GM18868 (cell line): ENCODE results near the gene TREM1.

ENCODE experiments used
- ATAC-seq: cut with Tn5 transposase; IDR thresholded peaks from one replicate; pipeline ENCODE4 v1.9.1; 2021; ENCODE audit warnings: mild to moderate bottlenecking, moderate library complexity; ENCODE audit not compliant: unreplicated experiment

The TREM1 gene

DNA sequence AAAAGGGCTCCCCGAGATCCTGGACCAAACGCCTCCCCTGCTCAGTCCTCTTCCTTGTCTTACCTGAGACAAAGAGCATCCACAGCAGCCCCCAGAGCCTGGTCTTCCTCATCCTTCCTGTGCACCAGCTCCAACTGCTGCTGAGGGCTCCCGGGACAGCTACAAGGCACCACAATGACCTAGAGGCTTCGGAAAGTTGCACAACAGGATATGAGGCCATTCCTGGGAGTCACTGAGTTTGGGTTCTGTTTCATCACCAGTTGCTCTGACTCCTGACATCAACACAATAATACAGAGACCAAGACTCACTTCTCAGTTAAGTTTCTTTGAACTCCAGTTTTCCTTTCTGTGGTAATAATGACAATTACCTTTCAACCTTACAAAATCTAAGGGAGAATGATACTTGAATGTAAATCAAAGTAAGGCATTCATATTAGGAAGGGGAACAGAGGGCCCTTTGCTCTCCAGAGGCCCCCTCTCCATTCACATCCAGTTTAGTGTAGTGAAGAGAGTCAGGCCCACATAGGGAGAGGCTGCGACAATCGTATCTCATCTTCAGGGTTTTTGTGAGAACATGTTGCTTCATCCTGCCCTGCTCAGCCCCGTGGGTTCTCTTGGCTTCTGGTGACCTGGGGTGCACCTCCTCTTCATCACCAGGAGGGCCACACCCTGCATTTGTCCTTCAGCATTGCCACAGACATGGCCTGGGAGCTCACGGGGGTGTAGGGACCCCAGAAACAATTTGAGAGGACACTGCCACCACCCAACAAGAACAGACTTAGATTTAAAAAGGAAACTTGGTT is at the start of gene TREM1:
TSS of gene TREM1 (minus strand) at position 139 of the 803 bp plus-strand sequence. CDS start at position 112, 27 bp downstream.
- no peak for ATAC-seq

DNA sequence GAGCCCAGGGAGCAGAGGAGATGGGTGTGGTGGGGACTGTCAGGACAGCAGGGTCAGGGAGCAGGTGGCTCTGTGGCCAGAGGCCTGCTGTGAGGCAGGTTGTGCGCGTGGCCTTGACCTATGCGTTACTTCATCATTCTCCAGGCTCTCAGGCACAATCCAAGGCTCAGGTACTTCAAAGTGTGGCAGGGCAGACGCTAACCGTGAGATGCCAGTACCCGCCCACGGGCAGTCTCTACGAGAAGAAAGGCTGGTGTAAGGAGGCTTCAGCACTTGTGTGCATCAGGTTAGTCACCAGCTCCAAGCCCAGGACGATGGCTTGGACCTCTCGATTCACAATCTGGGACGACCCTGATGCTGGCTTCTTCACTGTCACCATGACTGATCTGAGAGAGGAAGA is 49.5 kb upstream of the TREM1 start:
- ATAC-seq, result no peak

DNA sequence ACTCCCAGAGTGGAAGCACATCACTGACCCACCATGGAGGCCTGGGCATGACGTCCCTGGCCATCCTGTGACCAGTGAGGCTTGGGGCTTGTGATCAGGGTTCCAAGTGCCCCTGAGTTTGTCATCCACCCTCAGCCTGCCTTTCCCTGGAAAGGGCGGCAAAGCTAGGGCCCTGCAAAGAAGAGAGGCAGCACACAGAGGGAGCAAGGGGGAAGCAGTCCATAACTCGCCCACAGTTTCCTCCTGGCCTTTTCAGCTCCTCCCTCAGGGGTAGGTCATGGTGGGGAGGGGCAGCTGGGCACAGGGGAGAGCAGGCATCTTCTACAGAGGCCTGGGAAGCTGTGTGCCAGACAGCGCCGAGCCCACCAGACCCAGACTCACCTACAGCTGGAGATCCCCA is 48.8 kb upstream of the TREM1 start, which contains the start of gene NCR2:
TSS of gene NCR2 (plus strand) at position 313 of the 400 bp plus-strand sequence. CDS start 269 bp downstream, outside the sequence.
- ATAC-seq, result no peak

DNA sequence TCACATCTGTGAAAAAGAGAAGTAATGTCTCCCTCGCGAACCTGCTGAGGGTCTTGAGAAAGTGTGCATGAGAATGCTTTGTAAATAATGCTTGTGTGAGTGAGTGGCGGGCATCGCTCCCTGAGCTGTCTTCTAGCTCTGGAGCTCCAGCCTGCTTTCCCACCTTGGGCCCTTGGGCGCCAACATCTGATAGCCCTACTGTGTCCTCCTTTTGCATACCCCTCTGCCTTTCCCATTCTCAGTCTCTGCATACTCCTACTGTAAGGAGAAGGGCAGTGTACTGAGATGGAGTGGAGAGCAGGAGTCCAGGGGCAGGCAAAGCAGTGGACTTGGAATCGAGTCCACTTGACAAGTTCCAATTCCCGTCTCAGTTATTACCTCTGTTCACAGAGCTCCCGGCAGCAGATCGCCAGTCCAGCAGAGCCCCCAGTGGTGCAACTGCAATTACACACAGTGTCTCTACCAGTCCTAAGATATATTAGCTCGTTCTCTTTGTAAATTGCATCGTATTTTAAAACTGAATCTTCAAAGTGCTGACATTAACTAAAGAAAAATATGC is 48.1 kb upstream of the TREM1 start:
- no peak for ATAC-seq

DNA sequence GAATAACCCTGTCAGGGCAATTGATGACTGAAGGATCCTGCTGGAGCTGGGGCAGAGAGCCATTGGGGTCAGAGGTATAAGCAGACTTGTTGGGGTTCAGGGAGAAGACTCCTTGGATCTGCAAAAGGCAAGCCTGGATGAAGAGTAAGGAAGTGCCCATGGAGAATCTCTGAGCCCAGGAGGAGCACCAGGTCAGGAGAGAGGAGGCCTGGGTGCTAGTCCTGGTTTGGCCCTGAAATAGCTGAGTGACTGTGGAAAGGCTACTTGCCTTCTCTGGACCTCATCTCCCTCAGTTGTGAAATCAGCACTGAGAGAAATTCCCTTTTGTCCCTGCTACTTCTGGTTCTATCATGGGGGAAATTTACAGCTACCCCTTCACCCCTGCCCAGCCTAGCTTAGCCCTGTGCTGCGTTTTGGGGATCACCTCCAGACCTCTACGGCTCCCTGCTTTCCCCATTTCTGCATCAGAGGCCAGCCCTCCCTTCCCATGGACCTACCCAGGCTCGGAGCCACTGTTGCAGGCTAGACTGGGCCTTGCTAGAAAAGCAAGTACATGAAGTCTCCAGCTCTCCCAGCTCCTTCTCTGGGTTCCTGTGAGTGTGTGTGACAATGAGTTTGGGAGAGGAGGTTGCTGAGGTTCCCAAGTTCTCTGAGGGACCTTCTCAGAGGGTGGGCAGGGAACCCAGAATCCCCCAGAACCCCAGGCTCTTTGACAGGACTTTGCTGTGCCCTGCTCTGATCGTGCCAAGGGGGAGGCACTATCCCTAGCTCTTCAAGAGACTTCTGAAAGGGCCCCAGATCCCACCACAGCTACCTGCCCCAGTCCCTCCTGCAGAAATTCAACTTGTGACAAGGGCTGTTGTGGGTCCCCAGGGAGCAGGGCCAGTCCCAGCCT is 46.6 kb upstream of the TREM1 start:
- ATAC-seq, result no peak

DNA sequence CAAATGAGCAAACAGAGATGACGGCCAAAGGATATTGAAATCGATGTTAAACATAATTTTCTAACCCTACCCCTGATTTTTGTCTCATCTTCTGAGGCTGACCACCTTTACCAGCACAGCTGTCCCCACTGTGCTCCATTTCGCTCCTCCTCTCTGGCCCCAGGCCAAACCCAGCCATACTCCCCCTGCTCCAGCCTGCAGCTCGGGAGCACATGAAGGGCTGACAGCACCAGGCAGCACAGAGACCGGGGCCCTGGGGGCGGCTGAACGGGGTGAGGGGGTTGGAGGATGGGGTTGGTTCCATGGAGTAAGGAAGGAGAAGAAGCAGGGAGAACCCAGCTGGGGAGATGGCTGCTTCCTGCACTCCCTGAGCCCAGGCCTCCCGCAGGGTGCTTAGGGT is 45.8 kb upstream of the TREM1 start:
- no peak for ATAC-seq

DNA sequence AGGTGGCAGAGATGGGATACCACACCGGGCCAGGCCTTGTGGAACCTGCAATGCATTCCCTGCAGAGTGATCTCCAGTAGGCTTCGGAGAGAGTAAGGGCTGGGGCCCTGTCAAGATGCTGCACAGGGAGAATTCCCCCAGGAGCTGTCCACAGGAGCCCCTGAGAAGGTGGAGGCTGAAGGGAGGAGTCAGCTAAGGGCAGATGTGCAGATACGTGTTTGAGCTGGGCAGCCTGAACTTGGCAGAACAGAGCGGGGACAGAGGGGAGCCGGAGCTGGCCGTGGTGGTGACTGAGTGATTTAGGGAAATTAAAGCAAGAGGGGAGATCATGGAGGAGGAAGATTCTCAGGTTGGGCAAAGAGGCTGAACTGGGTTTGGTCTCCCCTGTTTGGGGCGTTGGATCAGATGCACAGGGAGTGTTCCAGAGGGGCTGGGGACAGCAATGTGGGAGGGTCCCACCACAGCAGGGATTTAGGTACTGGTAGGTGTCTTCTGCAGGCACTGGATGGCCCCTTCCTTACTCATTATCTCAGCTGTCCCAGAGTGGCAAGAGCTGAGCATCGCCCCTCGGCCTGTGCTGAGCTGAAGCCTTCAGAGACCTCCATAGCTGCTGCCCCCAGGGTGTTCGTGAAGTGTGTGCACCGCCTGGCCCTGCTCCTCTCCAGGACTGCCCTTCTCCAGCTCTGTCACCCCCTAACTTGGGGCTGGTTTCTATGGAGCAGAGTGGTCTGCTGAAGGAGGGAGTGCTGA is 45.1 kb upstream of the TREM1 start:
- ATAC-seq, result no peak

DNA sequence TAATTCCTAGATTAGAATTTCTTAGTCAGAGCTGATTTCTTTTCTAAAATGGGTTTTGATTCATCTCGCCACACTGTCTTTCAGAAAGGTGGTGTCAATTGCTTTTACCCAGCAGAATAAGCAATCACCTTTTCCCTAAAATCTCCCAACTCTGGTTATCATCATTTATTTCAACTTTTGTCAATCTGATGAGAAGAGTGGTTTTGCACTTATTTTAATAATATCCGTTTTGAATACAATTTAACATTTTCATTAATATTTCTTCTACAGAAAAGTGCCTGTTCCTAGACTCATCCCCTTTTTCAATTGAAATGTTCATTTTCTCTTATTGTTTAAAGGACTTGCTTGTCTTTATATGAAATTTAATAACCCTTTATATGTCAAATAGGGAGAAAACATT is 40.7 kb upstream of the TREM1 start:
- ATAC-seq, result no peak

DNA sequence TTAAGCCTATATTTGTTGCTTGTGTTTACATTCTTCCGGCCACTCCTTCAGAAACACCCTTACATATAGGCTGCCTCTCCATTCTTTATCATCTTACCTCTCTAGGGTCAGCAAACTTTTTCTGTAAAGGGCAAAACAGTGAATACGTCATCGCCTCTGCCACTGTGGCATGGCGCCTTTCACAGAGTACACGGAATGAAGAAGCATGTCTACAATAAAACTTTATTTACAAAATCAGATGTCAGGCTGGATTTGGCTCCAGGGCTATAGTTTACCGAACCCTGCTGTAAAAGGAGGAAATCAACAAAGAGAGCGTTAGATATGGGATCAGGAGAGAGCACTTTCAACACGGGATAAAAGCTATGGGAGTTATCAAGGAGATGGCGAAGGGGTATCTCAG is 39.6 kb upstream of the TREM1 start:
- no peak for ATAC-seq

DNA sequence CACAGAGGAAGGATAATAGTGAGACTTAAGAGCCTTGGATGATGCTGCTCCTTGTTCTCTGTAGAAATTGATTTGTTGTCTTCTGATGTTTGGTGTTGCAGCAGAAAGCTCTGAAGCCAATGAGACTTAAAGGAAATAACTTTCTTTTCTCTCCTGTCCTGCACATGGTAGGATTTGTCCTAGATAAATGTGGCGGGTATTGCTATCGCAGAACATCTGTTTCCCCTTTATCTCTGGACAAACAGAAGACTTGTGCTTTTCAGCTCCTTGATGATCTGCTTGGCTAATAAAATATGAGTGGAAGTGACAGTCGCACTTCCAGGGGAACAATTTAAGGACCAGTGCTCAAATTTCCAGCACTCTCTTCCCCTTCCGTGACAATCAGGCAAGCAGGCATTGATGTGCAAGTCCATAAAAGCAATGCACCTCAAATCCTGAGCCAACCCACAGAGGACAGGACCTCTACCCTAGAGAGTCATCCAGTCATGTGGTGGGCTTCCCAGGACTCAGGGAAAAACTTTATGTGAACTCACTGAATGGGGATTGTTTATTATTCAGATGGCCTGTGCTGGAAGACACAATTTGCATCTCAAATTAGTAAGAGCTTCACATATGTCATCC is 39.1 kb upstream of the TREM1 start:
- ATAC-seq, result no peak

DNA sequence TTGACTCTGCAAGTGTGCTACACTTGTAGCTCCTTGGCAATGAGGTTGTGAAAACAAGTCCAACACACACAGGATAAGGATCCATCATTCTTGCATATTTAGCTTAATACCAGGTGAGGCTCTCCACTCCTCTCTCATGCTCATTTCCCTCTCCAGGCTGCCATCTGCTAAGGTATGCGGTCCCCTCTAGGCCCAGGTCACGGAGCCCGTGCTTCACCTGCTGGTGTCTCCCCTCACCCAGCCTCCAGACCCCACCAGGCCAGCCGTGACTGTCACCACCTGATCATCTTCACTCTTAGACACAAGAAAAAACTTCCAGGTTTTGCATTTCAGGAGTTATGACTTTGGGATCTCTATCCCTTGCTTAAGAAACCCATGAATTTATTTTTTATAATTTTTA is 34.7 kb upstream of the TREM1 start:
- ATAC-seq, result no peak

DNA sequence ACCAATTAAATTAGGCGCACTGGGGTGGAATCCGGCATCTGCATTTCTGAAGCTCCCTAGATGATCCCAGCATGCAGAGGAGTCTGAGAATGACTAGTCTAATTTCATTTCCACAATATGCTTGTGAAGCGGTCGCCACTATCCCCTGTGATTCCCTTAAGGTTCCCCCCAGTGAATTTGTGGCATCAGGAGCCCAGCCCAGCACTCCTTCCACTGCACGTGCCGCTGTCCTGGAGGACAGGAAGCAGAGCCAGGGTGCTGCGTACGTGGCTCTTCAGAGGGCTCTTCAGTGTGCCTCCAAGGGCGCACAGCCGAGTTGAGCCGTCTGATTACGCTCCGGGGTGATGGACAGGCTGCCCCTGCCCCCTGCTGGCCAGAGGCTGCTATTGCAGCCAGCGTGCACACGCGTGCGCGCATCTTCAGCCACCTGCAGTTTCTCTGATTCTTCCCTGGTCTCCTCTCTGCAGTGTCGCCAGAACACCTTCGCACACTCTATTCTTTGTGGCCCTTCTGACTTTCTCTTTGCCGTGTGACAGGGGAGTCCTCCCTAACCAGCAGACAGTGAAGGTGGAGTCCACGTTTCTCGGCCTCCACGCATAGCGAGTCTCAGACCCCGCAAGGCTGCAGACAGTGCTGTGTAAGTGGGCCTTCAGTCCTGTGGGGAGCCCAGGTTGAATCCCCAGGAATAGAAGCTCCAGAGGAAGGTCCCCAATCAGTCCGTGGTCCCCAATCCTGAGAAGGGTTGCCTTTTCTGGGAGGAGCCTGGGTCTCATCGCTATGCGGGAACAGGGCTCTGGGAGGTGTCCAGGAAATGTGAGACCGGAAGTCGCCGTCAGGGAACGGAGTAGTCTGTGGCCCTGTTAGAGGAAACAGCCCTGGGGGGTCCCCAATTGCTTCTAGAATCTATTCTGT is 32.4 kb upstream of the TREM1 start:
- ATAC-seq, result peak; percentile 82

DNA sequence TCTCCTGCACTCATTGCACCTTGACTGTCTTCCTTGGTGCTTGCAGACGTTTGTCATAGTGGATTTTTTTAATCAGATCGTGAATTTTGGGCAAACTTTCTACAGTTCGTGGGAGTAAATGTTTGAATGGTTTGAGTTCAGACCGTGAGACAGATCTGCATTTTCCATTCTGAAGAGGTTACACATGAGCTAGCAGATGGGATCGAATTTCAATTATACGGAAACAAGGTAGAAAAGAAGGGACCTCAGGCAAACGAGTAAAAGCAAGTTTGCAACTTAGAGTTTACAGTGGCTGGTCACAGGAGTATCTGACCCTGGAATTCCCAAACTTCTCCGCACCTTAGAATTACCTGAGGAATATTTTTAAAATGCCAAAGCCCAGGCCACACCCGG is 31.8 kb upstream of the TREM1 start:
- ATAC-seq, result no peak

DNA sequence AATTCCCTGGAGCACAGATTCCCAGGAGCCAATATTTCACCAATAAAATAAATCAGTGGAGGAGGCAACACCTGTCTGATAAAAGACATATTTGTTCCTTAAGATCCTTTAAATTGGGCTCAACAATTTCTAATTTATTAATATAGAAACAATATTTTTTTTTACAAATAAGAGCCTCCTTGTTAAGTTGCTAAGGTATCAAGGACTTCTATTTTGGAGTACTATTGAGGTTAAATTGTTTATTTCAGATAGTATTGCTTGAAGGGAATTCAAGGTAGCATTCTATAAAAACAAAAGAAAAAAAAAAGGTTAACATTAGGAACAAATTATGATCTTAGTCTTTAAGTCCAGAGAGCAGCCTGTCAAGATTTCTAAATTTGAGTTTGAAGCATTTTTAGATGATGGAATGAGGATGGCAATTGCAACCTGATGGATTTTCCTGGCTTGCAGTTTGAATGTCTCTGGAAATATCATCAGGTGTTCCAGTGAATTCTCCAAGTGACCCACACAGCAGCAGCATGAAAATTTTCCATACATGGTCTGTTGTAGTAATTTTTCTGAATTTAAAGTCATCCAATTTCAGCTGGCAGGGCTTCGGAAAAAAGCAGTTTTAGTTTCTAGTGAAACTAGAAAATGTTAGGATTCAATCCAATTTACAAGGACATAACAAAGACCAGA is 29.6 kb upstream of the TREM1 start:
- ATAC-seq, result no peak

DNA sequence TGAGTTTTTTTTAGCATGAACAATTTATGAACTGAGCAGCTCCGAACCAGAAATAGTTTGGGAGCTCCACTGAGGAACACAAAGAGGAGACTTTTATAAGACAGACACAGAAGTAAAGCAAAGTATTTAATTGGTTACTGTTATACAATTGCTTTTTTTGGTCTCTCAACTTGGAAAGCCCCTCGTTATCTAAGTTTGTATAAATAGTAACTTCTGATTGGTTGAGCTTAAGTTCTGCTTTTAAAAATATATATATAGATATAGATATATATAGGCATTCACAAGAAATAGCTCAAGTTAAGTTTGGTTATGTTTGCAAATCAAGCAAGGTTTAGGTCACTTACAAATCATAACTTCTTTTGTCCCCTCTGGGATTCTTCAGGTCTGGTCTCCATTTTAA is 28.7 kb upstream of the TREM1 start:
- ATAC-seq, result no peak

DNA sequence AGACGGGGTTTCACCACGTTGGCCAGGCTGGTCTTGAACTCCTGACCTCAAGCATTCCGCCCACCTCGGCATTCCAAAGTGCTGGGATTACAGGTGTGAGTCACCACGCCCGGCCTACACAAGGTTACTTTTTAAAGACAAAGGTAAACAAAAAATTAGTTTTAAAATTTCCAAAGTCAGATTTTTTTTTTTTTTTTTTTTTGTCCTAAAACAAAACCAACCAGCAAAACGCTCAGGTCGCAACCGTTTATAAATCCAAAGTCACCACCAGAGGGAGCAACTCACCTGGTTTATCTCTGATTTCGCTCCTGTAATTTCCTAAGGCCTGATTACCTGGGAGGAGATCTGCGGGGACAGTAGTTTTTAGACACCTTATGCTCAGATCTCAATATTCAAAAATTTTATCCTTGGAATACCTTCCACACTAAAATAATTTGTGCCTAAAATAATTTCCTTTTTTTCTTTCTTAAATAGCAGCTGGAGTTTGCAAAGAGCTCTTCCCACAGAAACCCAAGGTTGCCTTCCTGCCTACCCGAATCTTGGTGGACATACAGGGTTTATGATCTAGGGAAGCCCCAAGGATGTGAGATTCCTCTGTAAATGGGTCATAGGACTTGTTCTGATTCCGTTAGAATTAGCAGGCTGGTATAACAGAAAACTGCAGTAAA is 19.8 kb upstream of the TREM1 start:
- no peak for ATAC-seq

DNA sequence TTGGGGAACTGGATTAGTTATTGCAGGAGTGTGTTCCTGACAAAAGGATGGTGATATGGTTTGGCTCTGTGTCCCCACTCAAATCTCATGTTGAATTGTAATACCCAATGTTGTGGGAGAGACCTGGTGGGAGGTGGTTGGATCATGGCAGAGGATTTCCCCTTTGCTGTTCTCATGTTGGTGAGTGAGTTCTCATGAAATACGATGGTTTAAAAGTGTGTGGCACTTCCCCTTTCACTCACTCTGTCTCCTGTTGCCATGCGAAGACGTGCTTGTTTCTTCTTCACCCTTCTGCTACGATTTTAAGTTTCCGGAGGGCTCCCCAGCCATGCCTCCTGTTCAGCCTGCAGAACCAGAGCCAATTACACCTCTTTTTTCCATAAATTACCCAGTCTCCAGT is 16.2 kb upstream of the TREM1 start:
- no peak for ATAC-seq

DNA sequence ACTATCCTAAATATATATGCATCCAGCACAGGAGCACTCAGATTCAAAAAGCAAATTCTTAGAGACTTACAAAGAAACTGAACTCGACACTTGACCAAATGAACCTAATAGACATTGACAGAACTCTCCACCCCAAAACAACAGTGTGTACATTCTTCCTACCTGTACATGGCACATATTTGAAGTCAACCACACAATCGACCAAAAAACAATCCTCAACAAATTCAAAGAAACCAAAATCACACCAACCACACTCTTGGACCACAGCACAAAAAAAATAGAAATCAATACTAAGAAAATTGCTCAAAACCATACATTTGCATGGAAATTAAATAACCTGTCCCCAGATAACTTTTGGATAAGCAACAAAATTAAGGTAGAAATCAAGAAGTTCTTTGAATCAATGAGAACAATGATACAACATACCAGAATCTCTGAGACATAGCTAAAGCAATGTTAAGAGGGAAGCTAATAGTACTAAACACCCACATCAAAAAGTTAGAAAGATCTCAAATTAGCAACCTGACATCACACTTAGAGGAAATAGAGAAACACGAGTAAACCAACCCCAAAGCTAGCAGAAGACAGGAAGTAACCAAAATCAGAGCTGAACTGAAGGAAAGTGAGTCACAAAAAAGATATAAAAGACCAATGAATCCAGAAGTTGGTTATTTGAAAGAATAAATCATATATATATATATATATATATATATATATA is 12.5 kb upstream of the TREM1 start:
- no peak for ATAC-seq
